Measurements from ENCODE around the gene MACROH2A1.

GRCh38 chr5:135398855-135399793 lies at the start of gene MACROH2A1:
- TF ChIP-seq EZH2 (IDR thresholded peaks at IDR 0.05; ENCODE audit: insufficient read depth, poor library complexity, severe bottlenecking) (no peak), EZH2phosphoT487 (IDR thresholded peaks at IDR 0.05; ENCODE audit: insufficient read depth, low read depth) (no peak)
